ENCODE data around the gene DNMT3A.

DNA sequence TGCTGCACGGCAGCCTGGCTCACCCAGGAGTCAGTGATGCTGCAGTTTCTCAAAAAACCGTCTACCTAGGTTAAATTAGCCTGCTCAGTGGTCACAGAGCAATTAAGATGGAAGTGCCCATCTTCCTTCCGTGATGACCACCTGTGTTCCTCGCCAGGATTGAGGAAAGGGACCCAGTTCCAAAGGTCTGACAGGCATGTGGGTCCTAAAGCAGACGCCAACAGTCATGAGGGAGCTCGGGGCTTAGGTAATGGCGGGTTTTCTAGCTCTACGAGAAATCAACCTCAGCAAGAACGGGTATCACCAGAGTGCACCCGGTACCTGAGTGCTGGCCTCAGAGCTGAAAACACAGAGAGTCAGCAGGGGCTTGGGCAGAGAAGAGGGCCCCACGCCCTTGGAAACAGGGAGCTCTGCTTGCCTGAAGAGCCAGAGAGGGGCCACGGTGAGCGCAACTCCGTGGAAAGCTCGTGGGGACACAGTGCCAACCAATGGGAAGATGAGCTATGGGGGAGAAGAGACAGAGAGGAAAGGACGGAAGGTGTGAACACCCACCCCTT, 34.3 kb upstream of the DNMT3A start:
- TF ChIP-seq SIN3A (IDR thresholded peaks at IDR 0.05; ENCODE audit: borderline replicate concordance, insufficient read depth, low read length) (no peak), POLR2AphosphoS5 (IDR thresholded peaks at IDR 0.05; ENCODE audit: low read depth, low read length) (no peak), TAF1 (IDR thresholded peaks at IDR 0.05; ENCODE audit: borderline replicate concordance, insufficient read depth, low read length) (no peak)
- TF ChIP-seq, protein P1, sequence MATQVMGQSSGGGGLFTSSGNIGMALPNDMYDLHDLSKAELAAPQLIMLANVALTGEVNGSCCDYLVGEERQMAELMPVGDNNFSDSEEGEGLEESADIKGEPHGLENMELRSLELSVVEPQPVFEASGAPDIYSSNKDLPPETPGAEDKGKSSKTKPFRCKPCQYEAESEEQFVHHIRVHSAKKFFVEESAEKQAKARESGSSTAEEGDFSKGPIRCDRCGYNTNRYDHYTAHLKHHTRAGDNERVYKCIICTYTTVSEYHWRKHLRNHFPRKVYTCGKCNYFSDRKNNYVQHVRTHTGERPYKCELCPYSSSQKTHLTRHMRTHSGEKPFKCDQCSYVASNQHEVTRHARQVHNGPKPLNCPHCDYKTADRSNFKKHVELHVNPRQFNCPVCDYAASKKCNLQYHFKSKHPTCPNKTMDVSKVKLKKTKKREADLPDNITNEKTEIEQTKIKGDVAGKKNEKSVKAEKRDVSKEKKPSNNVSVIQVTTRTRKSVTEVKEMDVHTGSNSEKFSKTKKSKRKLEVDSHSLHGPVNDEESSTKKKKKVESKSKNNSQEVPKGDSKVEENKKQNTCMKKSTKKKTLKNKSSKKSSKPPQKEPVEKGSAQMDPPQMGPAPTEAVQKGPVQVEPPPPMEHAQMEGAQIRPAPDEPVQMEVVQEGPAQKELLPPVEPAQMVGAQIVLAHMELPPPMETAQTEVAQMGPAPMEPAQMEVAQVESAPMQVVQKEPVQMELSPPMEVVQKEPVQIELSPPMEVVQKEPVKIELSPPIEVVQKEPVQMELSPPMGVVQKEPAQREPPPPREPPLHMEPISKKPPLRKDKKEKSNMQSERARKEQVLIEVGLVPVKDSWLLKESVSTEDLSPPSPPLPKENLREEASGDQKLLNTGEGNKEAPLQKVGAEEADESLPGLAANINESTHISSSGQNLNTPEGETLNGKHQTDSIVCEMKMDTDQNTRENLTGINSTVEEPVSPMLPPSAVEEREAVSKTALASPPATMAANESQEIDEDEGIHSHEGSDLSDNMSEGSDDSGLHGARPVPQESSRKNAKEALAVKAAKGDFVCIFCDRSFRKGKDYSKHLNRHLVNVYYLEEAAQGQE (IDR thresholded peaks at IDR 0.05; ENCODE audit: insufficient read depth in 1 of 2, low read depth in 2 of 2, low read length in 2 of 2): no peak
